Muscle layer of colon (tissue), 2 donors: ENCODE measurements around the gene PACC1.

Source experiments
- H3K27ac ChIP-seq: one replicate; pipeline ENCODE4 v1.7.0; 2013; ENCODE audit warnings: low read depth, mild to moderate bottlenecking, low read length, moderate library complexity
- H3K27me3 ChIP-seq, 2 donors: one replicate each; pipeline ENCODE4 v1.7.0; 2013; ENCODE audit warnings: low read length in 2 of 2, mild to moderate bottlenecking in 2 of 2; ENCODE audit not compliant: insufficient read depth in 2 of 2, control insufficient read depth in 1 of 2
- H3K36me3 ChIP-seq: one replicate; pipeline ENCODE4 v1.7.0; 2013; ENCODE audit warnings: mild to moderate bottlenecking, low read length; ENCODE audit not compliant: insufficient read depth
- H3K4me1 ChIP-seq: one replicate; pipeline ENCODE4 v1.7.0; 2013; ENCODE audit warnings: mild to moderate bottlenecking, low read length; ENCODE audit not compliant: insufficient read depth
- H3K4me3 ChIP-seq, 2 donors: one replicate each; pipeline ENCODE4 v1.7.0; 2013; ENCODE audit warnings: low read length in 2 of 2, low read depth in 1 of 2, mild to moderate bottlenecking in 1 of 2, moderate library complexity in 1 of 2
- H3K9ac ChIP-seq: one replicate; pipeline ENCODE4 v1.7.0; 2013; ENCODE audit warnings: low read length
- H3K9me3 ChIP-seq: one replicate; pipeline ENCODE4 v1.7.0; 2013; ENCODE audit warnings: mild to moderate bottlenecking, low read length
- donor health status: abdominal sarcoma.
- donor health status: Adenocarcinoma of cecum.

PACC1 gene

DNA sequence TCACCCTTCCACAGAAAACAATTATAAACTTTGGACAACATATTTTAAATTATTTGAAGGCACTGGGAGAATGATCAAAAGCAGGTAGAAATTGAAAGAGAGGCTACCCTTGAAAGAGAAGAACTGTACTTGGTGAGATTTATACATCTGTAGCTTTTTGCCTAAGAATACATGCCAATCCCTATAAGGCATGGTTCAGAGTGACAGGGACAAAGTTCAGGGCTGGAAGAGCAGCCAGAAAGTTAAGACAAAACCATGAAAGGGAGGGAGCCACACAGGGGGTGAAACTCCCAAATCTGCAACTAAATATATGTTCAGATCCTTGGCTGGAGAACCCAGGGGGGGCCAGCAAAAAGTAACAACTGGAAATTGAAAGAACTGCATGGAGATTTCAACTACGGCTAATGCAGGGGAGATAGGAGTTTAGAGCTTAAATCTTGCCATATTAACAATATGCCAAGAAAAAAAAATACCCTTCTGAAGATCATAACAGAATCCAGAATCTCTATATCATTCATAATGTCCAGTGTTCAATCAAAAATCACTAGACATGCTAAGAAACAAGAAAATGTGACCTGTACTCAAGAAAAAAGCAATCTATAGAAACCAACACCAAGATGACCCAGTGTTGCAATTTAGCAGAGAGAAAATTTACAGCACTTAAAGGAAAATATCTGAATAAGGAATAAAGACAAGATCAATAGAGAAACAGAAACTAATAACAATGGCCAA is 25.5 kb downstream of the PACC1 start:
- H3K27me3 ChIP-seq = no peaks in the 10 kb centered on the region
- no peaks in the 10 kb centered on the region for H3K4me1 ChIP-seq
- no peak overlapping the region for H3K9ac ChIP-seq
- H3K9me3 ChIP-seq = no peaks in the 10 kb centered on the region
- no peak overlapping the region for H3K4me3 ChIP-seq
- no peak overlapping the region for H3K27ac ChIP-seq
- H3K36me3 ChIP-seq = peaks cover 8% of the 10 kb centered on the region

- Histone ChIP-seq H3K9ac (no peak overlapping the region), H3K9me3 (no peaks in the 10 kb centered on the region), H3K27me3 (no peaks in the 10 kb centered on the region), H3K4me3 (no peak overlapping the region), H3K36me3 (peaks cover 8% of the 10 kb centered on the region), H3K4me1 (no peaks in the 10 kb centered on the region), H3K27ac (no peak overlapping the region)
Observed at GRCh38 chr1:212386029-212386428, 28.7 kb downstream of the PACC1 start.

GRCh38 chr1:212381397-212382035 is 33.2 kb downstream of the PACC1 start:
- H3K36me3 ChIP-seq = peaks cover 14% of the 10 kb centered on the region
- H3K27me3 ChIP-seq = no peaks in the 10 kb centered on the region
- H3K4me1 ChIP-seq = no peaks in the 10 kb centered on the region
- H3K9ac ChIP-seq = no peak overlapping the region
- H3K4me3 ChIP-seq = no peak overlapping the region
- H3K27ac ChIP-seq = no peak overlapping the region
- H3K9me3 ChIP-seq = no peaks in the 10 kb centered on the region

DNA sequence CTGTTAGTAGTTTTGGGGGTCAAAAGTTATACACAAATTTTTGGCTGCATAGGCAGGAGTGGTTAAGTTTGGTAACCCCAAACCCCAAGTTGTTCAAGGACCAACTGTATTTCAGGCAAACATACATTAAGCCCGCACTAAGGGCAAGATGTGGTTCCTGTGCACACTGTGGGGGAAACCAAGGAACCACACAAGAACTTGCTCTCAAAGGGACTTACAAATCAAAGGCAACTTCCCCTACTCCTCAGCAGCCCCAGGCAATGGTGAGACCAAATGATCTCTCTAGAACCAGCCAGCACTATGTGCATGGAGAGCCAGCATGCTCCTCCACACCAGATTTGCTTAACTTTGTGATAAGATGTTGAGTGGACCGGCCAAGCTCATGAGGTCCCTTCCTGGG is 35.3 kb downstream of the PACC1 start:
- peaks cover 7% of the 10 kb centered on the region for H3K36me3 ChIP-seq
- no peak overlapping the region for H3K27ac ChIP-seq
- H3K4me3 ChIP-seq = no peak overlapping the region

DNA sequence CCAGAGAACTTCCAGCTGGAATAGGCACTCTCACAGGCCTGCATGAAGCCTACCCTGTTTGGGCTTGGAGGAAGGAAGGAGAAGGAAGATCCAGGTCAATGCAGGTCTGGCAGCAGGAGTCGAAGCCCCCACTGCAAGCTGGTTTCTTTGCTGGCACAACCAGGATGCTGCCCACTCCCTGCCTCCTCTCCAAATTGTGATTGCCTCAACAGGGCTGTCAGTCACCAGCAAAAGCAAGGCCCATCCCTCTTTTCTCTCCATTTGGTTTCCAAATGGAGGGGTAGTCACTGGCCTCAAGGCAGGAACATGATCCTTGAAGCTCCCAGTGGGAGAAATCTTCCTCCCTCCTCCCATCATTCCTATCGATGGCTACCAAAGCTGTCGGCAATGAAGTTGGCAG is 37.0 kb downstream of the PACC1 start:
- no peaks in the 10 kb centered on the region for H3K9me3 ChIP-seq
- no peaks in the 10 kb centered on the region for H3K27me3 ChIP-seq
- no peak overlapping the region for H3K27ac ChIP-seq
- H3K9ac ChIP-seq = no peak overlapping the region
- H3K4me1 ChIP-seq = no peaks in the 10 kb centered on the region
- H3K36me3 ChIP-seq = peaks cover 7% of the 10 kb centered on the region
- H3K4me3 ChIP-seq = no peak overlapping the region

More for the DNA sequence above, 35.3 kb downstream of the PACC1 start:
- H3K9ac ChIP-seq = no peak overlapping the region
- no peaks in the 10 kb centered on the region for H3K9me3 ChIP-seq
- H3K27me3 ChIP-seq = no peaks in the 10 kb centered on the region
- no peaks in the 10 kb centered on the region for H3K4me1 ChIP-seq

DNA sequence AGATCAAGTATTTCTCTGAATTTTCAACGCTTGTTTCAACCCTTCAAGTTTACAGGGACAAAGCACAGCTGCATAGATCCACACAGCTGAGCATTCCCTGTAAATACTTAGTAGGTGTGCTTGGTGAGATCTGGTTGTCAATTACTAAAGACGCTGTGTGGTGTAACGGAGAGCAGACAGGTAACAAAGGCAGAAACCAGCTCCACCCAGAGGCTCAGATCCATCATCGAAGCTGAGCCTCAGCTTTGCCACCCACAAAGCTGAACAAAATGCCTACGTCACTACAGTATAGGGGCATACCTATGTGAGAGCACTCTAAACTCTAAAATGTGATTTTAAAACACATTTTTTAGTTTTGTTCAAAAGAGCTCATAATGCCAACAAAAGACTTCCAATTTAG is 38.7 kb downstream of the PACC1 start:
- H3K9ac ChIP-seq = no peak overlapping the region
- H3K36me3 ChIP-seq = peaks cover 7% of the 10 kb centered on the region
- no peaks in the 10 kb centered on the region for H3K4me1 ChIP-seq
- H3K9me3 ChIP-seq = no peaks in the 10 kb centered on the region
- no peaks in the 10 kb centered on the region for H3K27me3 ChIP-seq
- H3K4me3 ChIP-seq = no peak overlapping the region
- no peak overlapping the region for H3K27ac ChIP-seq

DNA sequence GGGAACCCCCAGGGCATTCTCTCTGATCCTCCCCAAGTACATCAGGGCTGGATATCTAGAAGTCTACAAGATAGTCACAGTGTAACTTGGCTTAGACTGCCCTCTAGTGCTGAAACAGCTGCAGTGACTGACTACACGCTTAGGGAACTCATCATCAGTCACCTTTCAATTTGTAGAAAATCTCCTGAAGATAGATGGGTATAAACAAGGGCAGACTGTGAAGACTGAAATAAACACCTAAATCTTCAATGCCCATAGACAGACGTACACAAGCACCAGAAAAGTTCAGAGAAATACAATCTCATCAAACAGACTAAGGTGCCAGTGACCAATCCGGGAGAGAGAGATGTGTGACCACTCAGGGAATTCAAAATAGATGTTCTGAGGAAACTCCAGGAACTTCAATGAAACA is 46.6 kb downstream of the PACC1 start:
- no peak overlapping the region for H3K4me3 ChIP-seq
- H3K9me3 ChIP-seq = no peaks in the 10 kb centered on the region
- H3K36me3 ChIP-seq = peaks cover 4% of the 10 kb centered on the region
- H3K27ac ChIP-seq = no peak overlapping the region
- H3K4me1 ChIP-seq = peaks cover 6% of the 10 kb centered on the region
- no peaks in the 10 kb centered on the region for H3K27me3 ChIP-seq
- H3K9ac ChIP-seq = no peak overlapping the region

- peaks cover 4% of the 10 kb centered on the region for H3K36me3 ChIP-seq
- no peak overlapping the region for H3K27ac ChIP-seq
Observed at GRCh38 chr1:212367474-212368072, 47.1 kb downstream of the PACC1 start.

GRCh38 chr1:212366901-212367300 is 47.8 kb downstream of the PACC1 start:
- no peaks in the 10 kb centered on the region for H3K9me3 ChIP-seq
- H3K9ac ChIP-seq = no peak overlapping the region
- H3K27ac ChIP-seq = no peak overlapping the region
- peaks cover 4% of the 10 kb centered on the region for H3K36me3 ChIP-seq
- no peak overlapping the region for H3K4me3 ChIP-seq
- H3K4me1 ChIP-seq = peaks cover 6% of the 10 kb centered on the region
- no peaks in the 10 kb centered on the region for H3K27me3 ChIP-seq

More at GRCh38 chr1:212367474-212368072, 47.1 kb downstream of the PACC1 start:
- H3K4me3 ChIP-seq = no peak overlapping the region
- H3K27me3 ChIP-seq = no peaks in the 10 kb centered on the region
- H3K9me3 ChIP-seq = no peaks in the 10 kb centered on the region
- H3K4me1 ChIP-seq = peaks cover 6% of the 10 kb centered on the region
- H3K9ac ChIP-seq = no peak overlapping the region

DNA sequence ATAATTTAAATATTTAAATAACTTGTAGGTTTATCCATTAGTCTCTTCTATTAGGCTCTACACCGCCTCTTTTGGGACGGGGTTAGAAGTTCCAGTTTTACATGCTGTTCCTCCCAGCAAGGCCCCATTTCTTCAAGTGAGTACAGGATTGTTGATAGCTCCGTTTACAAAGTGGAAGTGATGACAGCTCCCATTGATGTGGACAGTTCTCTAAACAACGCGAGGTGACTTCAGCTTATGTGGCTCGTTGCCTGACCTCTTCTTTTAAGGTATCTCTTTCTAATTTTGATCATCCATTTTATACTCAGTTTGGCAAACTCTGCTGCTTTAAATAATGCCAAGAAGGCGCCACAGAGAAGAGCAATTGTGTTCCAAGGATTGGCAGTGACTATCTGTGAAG is 49.7 kb downstream of the PACC1 start:
- no peak overlapping the region for H3K27ac ChIP-seq
- H3K4me3 ChIP-seq = no peak overlapping the region
- no peak overlapping the region for H3K9ac ChIP-seq
- peaks cover 6% of the 10 kb centered on the region for H3K4me1 ChIP-seq
- no peaks in the 10 kb centered on the region for H3K27me3 ChIP-seq
- no peaks in the 10 kb centered on the region for H3K9me3 ChIP-seq
- H3K36me3 ChIP-seq = peaks cover 19% of the 10 kb centered on the region

GRCh38 chr1:212359794-212360479 is 54.7 kb downstream of the PACC1 start:
- Histone ChIP-seq H3K9me3 (no peaks in the 10 kb centered on the region), H3K27me3 (no peaks in the 10 kb centered on the region), H3K9ac (no peak overlapping the region), H3K4me3 (no peak overlapping the region), H3K27ac (no peak overlapping the region), H3K36me3 (peaks cover 36% of the 10 kb centered on the region), H3K4me1 (no peaks in the 10 kb centered on the region)
